Stimulated activated CD8-positive, alpha-beta memory T cell treated with anti-CD3 and anti-CD28 coated beads, Interleukin-4, amount 100 ng/mL, for 48 hours (primary cell): Measurements from ENCODE around the gene INO80E.
"Not testable (repeated sequence)": the region's sequence is repeated elsewhere in the genome, so short reads cannot be mapped to it uniquely, and the experiment has no call there.

Experiments
- DNase-seq: peaks from one replicate; pipeline ENCODE4 v3.0.0-alpha.2; 2020

The INO80E gene

GRCh38 chr16:30010844-30011713 lies 15.0 kb downstream of the INO80E start, which contains the start of gene DOC2A:
DOC2A (minus strand) TSS chr16:30011027; CDS start chr16:30010222, 805 bp downstream.
- DNase-seq, result no peak

- no peak for DNase-seq
These were observed 15.9 kb downstream of the INO80E start for GRCh38 chr16:30011714-30012504.

GRCh38 chr16:30012598-30012997 lies 16.6 kb downstream of the INO80E start:
- DNase-seq, result not testable (repeated sequence)

GRCh38 chr16:30015450-30015849 lies 19.4 kb downstream of the INO80E start:
- not testable (repeated sequence) for DNase-seq

GRCh38 chr16:30016555-30017276 lies 20.7 kb downstream of the INO80E start:
- no peak for DNase-seq

- DNase-seq, result no peak
These were observed 21.2 kb downstream of the INO80E start for GRCh38 chr16:30017277-30017656.

GRCh38 chr16:30017937-30018336 lies 21.9 kb downstream of the INO80E start:
- not testable (repeated sequence) for DNase-seq

GRCh38 chr16:30018731-30019158 lies 22.7 kb downstream of the INO80E start:
- no peak for DNase-seq

- no peak for DNase-seq
These were observed 26.8 kb downstream of the INO80E start, which contains the start of gene C16orf92 for GRCh38 chr16:30022887-30023286. C16orf92 (plus strand) TSS chr16:30023198; CDS start chr16:30023341, 143 bp downstream.

GRCh38 chr16:30023586-30023985 lies 27.5 kb downstream of the INO80E start:
- DNase-seq, result no peak

- DNase-seq, result no peak
These were observed 28.4 kb downstream of the INO80E start for GRCh38 chr16:30024451-30024850.

- no peak for DNase-seq
These were observed 29.1 kb downstream of the INO80E start for GRCh38 chr16:30025156-30025555.

- no peak for DNase-seq
These were observed 29.5 kb downstream of the INO80E start for GRCh38 chr16:30025574-30025973.

GRCh38 chr16:30026449-30026848 lies 30.4 kb downstream of the INO80E start:
- DNase-seq, result no peak

GRCh38 chr16:30027588-30028437 lies 31.8 kb downstream of the INO80E start:
- DNase-seq, result no peak

GRCh38 chr16:30028438-30029076 lies 32.5 kb downstream of the INO80E start:
- DNase-seq, result peak; percentile 58

GRCh38 chr16:30030011-30030685 lies 34.1 kb downstream of the INO80E start:
- no peak for DNase-seq

- no peak for DNase-seq
These were observed 34.9 kb downstream of the INO80E start, which contains the start of gene TLCD3B for GRCh38 chr16:30030841-30031413. TLCD3B (minus strand) TSS chr16:30031271; CDS start chr16:30030527, 744 bp downstream.

GRCh38 chr16:30031477-30031918 lies 35.5 kb downstream of the INO80E start:
- no peak for DNase-seq
